Measurements from ENCODE around the gene CCDC78. TPM values are rescaled to one million over a fixed set of nuclear protein-coding genes. Genes with fewer than 3 reads are reported as not detected.

The CCDC78 gene
- total RNA-seq, 1 donor from 2014 or later: 2.4 TPM

DNA sequence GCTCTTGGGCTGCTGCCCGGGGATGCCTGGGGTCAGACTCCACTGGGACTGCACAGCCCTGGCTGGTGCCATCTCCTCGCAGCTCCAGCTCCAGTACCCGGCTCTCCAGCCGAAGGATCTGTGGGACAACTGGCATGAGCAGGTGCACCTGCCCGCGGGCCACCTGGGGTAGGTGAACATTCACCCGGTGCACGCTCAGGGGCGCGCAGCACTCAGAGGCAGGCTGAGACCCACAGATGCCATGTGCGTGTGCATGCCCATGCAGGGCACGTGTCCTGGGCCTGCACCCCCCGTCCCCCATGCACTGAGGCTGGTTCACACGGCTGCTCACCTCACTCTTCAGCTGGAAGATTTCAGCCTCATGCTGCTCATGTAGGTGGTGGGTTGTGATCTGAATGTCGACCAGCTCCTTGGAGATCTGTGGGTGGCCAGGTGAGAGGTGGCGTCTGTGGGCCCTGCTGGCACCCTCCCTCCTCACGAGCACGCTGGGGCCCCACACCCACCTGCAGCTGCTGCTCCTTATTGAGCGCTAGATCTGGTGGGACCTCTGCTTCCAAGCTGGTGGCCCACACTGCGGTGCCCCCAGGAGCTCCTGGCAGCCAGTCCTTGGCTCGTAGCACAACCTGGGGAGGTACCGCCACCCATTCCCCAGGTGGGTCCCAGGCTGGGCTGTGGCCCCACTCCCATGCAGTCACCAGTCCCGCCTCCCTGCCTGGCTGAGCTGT, 618 bp downstream of the CCDC78 start:
- intact Hi-C loops (cut with micrococcal nuclease): loop anchor here (5.0 kb wide), 1 partner anchor 43 kb away; the partner anchor contains the start of genes JMJD8 and STUB1

DNA sequence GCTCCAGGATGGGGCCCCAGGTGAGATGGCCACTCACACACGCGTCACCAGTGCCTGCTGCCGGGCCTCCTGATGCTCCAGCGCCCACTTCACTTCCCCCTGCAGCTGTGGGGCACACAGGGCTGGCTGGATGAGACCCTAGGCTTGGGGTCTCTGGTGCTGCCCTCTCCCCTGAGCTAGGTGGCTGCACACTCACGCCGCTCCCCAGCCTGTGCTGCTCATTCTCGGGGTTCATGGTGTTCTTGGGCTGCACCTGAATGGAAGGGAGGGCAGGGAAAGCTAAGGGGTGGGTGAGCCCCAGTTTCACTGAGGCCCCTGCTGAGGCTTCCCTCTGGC, 1.2 kb downstream of the CCDC78 start:
- intact Hi-C loops (cut with micrococcal nuclease): loop anchor here (5.0 kb wide), 1 partner anchor 43 kb away; the partner anchor contains the start of genes JMJD8 and STUB1

DNA sequence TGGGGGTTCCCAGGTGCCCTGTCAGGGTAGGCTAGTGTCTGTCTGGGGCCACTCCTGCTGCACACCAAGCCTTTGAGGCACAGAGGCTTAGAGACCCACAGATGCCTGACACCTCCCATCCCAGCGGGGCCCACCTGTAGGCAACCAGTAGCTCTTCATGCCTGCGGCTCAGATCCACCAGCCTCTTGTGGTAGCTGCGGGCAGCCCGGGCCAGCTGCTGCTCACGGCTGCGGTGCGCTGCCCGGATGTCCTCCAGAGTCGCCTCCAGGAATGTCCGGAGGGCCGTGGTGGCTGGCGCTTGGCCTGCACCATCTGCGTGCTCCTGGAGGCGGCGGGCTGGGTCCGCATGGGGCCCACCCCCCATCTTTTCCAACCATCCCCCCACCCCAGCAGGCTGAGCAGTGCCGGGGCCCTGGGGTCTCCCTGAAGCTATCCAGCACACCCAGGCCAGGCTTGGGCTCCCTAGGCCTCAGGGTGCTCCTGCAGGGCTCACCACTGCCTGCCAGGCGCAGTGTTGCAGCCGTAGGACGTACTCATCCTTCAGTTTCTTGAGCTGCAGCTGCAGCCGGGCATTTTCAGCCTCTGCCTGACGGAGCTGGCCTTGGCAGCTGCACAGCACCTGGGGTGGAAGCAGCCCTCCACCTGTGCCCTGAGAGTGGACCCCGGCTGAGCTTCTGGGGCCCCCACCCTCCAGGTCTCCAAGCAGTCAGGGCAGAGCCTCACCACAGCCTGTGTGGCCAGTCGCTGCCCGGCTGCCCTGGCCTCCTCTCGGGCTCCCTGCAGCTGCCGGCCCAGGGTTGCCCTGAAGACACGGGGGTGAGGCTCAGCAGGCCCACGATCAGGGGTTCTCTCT, 1.8 kb downstream of the CCDC78 start:
- intact Hi-C loops (cut with micrococcal nuclease): loop anchor here (5.0 kb wide), 1 partner anchor 42 kb away; the partner anchor contains the start of genes JMJD8 and STUB1

DNA sequence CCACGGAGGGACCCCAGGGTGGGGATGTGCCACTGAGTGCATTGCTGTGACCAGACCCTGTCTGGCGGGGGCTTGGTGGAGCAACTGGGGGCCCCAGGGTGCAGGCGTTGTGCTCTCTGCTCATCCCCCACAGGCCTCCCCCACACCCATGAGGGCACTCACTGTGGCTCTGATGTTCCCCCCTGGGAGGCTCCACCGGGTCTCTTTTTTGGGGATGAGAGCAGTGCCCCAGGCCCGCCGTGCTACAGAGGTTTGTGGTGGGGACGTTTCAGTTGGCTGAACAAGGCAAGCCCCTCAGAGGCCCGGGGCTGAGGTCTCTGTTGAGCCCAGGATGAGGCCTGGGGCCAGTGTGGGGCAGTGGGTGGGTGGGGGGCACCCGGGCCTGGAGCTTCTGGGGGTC, 2.5 kb downstream of the CCDC78 start:
- intact Hi-C loops (cut with micrococcal nuclease): no loop called here

DNA sequence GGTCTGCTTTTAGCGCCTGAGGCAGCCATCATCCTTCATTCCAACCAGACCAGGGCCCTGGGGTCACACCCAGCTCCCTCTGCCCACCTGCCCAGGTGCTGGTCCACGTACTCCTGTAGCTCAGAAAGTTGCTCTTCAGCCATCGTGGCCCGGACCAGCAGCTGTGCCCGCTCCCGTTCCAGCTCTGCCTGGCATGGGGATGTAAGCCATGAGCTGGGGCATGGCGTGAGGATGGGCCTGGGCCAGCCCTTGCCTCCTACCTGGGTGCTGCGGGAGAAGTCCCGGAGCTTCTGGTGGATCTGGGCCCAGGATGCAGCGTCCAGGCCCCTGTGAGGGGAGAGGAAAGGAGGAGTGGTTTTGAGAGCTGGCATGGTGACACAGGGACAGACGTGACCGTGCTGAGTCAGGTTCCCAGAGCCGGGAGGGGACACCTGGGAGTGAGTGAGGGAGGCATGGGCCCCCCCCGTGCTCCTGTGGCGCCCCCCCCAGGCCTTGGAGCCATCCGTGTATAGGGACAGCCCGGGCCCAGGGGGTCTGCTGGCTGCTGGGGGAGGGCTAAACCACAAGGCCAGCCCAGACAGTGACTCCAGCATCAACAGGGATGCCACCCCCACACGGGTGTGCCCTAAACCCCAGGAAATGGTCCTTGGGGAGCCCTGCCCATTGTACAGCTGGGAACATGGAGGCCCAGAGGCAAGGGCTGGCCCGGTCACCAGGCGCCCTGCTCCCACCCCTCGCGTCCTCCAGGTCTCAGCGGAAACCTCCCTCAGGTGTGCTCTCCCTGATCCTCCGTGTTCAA, 3.2 kb downstream of the CCDC78 start:
- intact Hi-C loops (cut with micrococcal nuclease): no loop called here

DNA sequence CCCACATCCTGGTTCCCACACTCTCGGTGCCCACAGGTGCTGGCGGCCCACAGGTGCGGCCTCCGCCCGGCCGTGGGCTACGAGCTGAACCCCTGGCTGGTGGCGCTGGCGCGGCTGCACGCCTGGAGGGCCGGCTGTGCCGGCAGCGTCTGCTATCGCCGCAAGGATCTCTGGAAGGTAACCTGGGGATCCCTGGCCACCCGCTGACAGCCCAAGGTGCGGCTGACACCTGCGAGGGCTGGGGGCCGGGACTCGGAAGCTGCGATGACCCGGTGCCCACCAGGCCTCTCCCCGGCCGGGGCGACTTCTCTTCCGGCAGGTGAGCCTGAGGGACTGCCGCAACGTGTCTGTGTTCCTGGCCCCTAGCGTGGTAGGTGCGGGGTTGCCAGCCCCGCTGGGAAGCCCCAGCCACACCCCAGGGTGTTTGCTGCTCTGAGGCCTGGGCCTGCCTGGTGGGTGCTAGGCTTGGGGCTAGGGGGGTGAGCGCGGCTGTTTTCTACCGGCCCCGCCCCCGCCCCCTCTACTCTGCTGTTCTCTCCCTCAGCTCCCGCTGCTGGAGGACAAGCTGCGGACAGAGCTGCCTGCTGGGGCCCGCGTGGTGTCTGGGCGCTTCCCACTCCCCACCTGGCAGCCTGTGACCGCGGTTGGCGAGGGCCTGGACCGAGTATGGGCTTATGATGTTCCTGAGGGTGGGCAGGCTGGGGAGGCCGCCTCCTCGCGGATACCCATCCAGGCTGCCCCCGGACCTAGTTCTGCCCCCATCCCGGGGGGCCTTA, 4.3 kb downstream of the CCDC78 start:
- intact Hi-C loops (cut with micrococcal nuclease): no loop called here

DNA sequence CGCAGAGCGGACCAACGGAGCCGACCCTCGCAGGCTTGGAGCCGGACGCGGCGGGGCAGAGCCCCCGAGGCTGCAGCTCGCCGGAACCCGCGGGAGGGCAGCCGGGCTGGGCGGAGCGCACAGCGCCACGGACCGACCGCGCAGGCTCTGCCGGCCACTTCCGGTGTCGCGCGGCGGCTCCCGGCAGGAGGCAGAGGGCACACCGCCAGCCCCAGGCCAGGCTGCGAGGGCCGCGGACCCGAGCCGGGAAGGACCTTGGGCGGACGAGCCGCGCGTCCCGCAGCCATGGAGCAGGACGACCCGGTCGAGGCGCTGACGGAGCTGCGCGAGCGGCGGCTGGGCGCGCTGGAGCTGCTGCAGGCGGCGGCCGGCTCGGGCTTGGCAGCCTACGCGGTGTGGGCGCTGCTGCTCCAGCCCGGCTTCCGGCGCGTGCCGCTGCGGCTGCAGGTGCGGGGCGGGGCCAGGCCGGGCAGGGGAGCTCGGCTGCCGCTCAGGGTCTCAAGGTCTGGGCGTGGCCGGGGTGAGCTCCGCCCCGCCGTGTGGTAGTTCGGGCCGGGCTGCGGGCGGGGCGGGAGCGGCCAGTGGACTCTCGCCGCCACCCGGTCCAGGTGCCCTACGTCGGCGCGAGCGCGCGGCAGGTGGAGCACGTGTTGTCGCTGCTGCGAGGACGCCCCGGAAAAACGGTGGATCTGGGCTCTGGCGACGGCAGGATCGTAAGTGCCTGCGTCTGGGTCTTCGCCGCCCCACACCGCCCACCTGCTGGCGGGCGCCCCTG, 5.1 kb downstream of the CCDC78 start, which contains the start of gene ANTKMT:
Gene ANTKMT, plus strand, starts transcription at position 157 of the 775 bp plus-strand sequence. Its CDS starts 129 bp downstream, at position 286.
- intact Hi-C loops (cut with micrococcal nuclease): no loop called here

DNA sequence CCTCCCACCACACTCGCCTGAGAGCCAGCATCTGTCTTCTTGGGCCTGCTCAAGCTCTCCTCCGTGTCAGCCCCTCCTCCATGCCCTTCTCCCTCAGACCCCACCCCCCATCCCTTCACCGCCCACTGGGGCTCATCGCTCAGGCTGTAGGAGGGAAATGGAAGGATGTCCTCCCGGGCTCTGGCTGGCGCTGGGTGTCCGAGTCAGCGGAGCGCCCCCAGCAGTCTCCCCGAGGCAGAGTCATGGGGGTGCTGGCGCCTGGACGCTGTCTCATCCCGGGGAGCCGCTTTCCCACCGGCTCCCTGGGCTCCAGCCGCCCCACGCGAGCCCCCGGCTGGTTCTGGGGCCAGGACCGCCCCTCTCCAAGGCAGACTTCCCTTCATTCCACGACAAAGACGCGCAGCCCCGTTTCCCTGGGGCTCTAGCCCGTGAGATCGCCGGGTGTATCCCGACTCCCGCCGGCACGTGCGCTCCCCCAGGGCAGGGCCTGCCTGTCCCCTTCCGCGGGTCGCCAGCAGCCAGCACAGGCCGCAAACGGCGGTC, 5.7 kb downstream of the CCDC78 start:
- intact Hi-C loops (cut with micrococcal nuclease): no loop called here

DNA sequence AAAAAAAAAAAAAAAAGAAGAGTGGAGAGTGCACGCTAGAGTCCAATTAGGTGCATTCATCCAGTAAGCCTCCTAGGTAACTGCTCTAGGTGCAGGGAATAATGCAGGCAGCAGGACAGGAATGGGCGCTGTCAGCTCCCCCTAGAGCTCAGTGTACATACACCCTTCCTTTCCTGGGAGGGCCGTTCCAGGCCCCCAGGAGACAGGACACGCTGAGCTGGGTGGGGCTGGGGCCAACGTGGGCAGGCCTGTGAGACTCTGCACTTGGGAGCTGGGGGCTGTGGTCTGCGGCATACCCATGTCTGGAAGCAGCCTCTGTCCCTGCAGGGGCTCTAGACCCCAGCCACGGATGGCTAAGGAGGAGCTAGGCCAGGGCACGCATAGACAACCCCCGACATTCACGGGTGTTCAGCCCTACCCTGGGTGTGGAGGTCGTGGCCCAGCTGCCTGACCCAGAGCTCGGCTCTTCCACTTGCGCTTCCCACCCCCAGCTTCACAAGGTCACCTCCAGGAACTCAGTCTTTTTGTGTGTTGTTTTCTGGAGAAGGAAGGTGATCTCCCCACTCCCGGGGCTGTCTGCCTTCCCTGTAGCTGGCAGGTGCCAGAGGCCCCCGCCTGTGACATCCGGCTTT, 6.3 kb downstream of the CCDC78 start:
- intact Hi-C loops (cut with micrococcal nuclease): no loop called here

DNA sequence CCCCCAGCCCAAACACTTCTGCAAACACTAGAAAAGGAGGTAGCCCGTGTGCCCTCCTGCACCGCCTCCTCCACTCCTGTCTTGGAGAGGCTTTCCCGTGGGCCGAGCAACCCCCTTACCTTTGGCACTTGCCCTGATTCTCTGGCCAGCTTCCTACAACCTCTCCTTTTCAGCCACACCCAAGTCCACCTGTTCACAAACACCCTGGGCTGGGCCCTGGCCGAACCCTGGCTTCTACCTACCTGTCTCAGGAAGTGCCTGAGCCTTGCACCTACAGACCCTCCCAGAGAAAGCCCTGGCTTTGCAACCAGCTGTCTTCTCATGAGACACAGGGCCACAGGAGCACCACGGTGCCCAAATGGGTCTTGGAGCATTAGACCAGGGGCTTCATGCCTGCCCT, 7.3 kb downstream of the CCDC78 start:
- intact Hi-C loops (cut with micrococcal nuclease): no loop called here

DNA sequence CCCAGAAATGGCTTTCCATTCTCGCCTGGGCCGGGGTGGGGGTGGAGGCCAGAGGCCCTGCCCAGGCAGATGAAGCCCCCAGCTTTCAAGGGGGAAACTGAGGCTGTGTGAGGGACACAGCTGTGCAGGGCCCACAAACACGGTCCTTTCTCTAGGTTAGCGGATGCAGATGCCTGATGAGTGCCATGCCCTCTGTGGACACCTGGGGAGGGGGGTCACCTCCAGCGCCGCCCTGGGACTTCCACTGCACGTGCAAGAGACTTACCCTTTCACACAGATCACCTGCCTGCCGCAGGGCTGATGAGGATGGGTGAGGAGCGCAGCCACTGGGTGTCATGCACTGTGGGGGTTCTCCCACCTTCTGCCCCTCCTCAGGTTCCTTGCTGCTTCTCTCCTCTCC, 7.9 kb downstream of the CCDC78 start:
- intact Hi-C loops (cut with micrococcal nuclease): no loop called here

DNA sequence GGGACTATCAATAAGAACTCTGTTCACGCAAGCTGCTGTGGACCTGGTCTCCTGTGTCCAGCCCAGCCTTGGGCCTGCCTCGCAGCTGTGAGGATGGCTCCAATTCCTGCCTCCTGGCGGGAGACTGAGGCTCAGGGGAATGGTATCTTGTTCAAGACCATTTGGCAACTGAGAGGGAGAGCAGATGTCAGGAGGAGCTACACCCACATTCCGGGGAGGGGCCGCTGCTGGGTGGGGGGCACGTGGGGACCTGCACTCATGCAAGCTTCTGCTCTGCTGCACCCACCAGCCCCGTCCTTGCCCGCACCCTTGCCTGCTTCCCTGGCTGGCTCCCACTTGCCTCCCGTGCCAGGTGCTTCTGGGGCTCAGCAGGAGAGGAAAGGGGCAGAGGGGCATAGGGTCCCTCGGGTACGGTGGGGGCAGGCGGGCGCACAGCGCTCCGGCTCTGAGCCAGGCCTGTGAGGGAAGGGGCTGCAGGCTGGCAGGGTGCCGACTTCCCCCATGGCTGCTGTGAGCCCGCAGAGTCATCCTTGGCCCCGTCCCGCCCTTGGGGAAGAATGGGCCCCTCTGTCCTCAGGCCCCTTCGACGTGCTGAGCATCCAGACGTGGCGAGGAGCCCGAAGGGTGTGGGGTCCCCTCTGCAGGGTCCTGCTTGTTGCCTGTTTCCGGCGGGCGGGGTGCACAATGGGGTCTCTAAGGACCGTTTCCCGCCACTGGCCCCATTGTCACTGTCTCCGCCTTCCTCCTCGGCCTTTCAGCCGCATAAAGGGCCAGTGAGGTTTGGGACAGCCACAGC, 8.6 kb downstream of the CCDC78 start:
- intact Hi-C loops (cut with micrococcal nuclease): no loop called here

DNA sequence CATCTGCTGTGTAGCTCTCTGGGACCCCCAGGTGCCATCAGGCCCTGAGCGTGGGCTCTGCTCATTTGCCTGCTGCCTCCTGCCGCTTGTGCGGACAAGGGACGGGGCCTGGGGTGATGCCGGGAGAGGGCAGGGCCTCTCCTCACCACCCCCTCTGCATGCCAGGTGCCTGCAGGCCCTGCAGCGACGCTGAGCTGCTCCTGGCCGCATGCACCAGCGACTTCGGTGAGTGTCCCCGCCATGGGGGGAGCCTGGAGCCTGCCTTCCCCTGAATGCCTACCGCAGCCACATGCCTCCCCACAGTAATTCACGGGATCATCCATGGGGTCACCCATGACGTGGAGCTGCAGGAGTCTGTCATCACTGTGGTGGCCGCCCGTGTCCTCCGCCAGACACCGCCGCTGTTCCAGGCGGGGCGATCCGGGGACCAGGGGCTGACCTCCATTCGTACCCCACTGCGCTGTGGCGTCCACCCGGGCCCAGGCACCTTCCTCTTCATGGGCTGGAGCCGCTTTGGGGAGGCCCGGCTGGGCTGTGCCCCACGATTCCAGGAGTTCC, 9.4 kb downstream of the CCDC78 start:
- intact Hi-C loops (cut with micrococcal nuclease): no loop called here

DNA sequence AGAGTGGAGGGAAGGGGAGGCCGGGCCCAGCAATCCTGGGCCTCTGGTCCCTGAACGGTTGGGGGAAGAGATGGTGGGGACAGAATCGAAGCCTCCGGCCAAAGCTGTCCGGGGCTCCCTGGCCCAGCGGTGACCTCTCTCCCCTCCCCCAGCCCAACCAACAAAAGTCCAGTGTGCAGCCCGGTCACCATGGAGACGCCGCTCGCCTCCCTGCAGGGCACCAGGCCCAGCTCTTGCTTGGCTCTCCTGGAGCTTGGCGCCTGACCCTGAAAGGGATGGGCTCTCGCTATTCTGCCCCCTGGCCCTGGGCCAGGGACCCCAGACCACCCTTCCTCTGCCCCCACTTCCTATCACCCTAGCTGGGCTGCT, 10.1 kb downstream of the CCDC78 start:
- intact Hi-C loops (cut with micrococcal nuclease): no loop called here

DNA sequence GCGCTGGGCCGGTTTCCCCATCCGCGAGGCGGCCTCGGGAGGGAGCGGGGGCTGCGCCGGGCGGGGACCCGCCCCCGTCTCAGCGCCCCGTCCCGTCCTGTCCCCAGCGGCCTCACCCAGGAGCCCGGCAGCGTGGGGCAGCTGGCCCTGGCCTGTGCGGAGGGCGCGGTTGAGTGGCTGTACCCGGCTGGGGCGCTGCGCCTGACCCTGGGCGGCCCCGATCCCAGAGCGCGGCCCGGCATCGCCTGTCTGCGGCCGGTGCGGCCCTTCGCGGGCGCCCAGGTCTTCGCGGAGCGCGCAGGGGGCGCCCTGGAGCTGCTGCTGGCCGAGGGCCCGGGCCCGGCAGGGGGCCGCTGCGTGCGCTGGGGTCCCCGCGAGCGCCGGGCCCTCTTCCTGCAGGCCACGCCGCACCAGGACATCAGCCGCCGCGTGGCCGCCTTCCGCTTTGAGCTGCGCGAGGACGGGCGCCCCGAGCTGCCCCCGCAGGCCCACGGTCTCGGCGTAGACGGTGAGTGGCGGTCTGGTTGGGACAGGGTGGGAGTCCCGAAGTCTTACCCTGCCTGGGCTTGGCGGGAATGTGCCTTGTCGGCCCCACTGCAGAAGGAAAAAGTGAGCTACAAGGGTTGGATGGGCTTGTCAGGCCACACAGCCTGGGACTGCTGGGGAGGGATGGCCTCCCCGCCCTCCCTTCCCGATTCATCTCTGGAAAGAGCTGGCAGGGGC, 10.6 kb downstream of the CCDC78 start:
- intact Hi-C loops (cut with micrococcal nuclease): no loop called here

DNA sequence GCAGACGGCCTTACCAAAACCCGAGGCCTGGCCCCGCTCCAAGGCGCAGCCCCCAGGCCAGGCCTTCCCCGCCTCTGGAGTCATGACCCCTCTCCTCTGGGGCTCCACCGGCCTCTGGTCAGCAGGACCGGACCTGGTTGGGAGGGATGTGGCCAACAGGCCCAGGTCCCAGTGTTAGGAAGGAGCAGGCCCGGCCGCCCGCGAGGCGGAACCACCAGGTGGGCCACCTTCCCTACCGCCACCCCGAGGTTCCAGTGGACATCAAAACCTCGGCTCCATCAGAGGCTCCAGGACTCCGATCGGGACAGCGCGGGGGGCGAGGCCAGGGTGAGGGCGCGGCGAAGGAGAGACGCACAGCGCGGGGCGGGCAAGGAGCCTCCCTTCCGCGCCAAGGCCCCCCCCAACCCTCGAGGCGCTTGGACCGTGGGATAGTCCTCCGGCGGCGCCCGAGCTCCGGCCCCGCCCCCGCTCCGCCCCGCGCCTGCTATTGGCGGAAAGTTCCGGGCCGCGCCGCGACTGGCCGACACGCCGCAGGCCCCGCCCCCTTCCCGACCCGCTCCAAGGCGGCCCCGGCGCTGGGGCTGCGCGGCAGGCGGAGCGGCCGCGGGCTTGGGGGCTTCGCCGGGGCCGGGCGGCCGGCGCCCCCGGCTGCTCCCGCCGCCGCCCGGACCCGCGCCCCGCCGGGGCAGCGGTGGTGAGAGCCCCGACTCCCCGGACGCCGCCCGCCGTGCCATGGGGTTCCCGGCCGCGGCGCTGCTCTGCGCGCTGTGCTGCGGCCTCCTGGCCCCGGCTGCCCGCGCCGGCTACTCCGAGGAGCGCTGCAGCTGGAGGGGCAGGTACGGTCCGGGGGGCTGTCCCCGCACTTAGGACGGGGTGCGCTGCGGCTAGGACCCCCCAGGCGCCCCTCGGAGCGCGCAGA, 11.4 kb downstream of the CCDC78 start, which contains the start of gene METRN:
Gene METRN, plus strand, starts transcription at position 561 of the 919 bp plus-strand sequence. Its CDS starts 172 bp downstream, at position 733.
- intact Hi-C loops (cut with micrococcal nuclease): loop anchor here (1.0 to 5.0 kb wide), 3 partner anchors 25 to 342 kb away; partner anchors contain the start of gene CIAO3
